ENCODE data around the gene RGS6.

GRCh38 chr14:72562300-72562699 is 630.1 kb downstream of the RGS6 start:
- no peak for TF ChIP-seq CTCF (IDR thresholded peaks at IDR 0.05)
- no peak for TF ChIP-seq EP300 (IDR thresholded peaks at IDR 0.05)
- no peak for TF ChIP-seq POLR2A (IDR thresholded peaks at IDR 0.05)
- no peak for TF ChIP-seq POLR2AphosphoS5 (IDR thresholded peaks at IDR 0.05)
